HEK293T (cell line): ENCODE measurements around the gene GMPR.

Source experiments
- ARNT ChIP-seq: fragments of 450-650 bp; IDR thresholded peaks from 2 replicates; pipeline ENCODE4 v1.6.1; 2017; ENCODE audit warnings: mild to moderate bottlenecking
- CTBP1 ChIP-seq: fragments of 450-650 bp; IDR thresholded peaks from 2 replicates; pipeline ENCODE4 v1.6.1; 2016; ENCODE audit warnings: borderline replicate concordance
- ELF4 ChIP-seq: fragments of 450-650 bp; IDR thresholded peaks from 2 replicates; pipeline ENCODE4 v1.6.1; 2017; ENCODE audit warnings: antibody characterized with exemption
- FOXM1 ChIP-seq: fragments of 450-650 bp; IDR thresholded peaks from 2 replicates; pipeline ENCODE4 v1.6.1; 2017; ENCODE audit warnings: mild to moderate bottlenecking, borderline replicate concordance
- SP1 ChIP-seq: fragments of 450-650 bp; IDR thresholded peaks from 2 replicates; pipeline ENCODE4 v1.6.1; 2017
- SUZ12 ChIP-seq: fragments of 450-650 bp; IDR thresholded peaks from 2 replicates; pipeline ENCODE4 v1.6.1; 2016; ENCODE audit warnings: mild to moderate bottlenecking
- TARDBP ChIP-seq: fragments of 450-650 bp; IDR thresholded peaks from 2 replicates; pipeline ENCODE4 v1.6.1; 2016

GRCh38 chr6:16205377-16206144 is 32.8 kb upstream of the GMPR start:
- no peak for TF ChIP-seq FOXM1
- no peak for TF ChIP-seq ELF4
- no peak for TF ChIP-seq SUZ12
- no peak for TF ChIP-seq TARDBP
- no peak for TF ChIP-seq SP1
- TF ChIP-seq ARNT = no peak
- no peak for TF ChIP-seq CTBP1
